Measurements from ENCODE around the gene RAI2.
"Not testable (repeated sequence)": the region's sequence is repeated elsewhere in the genome, so short reads cannot be mapped to it uniquely, and the experiment has no call there.

- TF ChIP-seq CTCF, POLR2A (IDR thresholded peaks at IDR 0.05): not testable (repeated sequence)
Measured at GRCh38 chrX:17786554-17787347, 74.3 kb downstream of the RAI2 start.
